GM18858 (cell line): ENCODE results near the gene HRCT1.
"Not testable (repeated sequence)": the region's sequence is repeated elsewhere in the genome, so short reads cannot be mapped to it uniquely, and the experiment has no call there.

Experiments used
- ATAC-seq: cut with Tn5 transposase; IDR thresholded peaks from one replicate; pipeline ENCODE4 v1.9.1; 2021; ENCODE audit not compliant: unreplicated experiment

Gene HRCT1

GRCh38 chr9:35917261-35917660 lies 11.3 kb downstream of the HRCT1 start:
- ATAC-seq = no peak

GRCh38 chr9:35918780-35919179 lies 12.8 kb downstream of the HRCT1 start:
- ATAC-seq = no peak

DNA sequence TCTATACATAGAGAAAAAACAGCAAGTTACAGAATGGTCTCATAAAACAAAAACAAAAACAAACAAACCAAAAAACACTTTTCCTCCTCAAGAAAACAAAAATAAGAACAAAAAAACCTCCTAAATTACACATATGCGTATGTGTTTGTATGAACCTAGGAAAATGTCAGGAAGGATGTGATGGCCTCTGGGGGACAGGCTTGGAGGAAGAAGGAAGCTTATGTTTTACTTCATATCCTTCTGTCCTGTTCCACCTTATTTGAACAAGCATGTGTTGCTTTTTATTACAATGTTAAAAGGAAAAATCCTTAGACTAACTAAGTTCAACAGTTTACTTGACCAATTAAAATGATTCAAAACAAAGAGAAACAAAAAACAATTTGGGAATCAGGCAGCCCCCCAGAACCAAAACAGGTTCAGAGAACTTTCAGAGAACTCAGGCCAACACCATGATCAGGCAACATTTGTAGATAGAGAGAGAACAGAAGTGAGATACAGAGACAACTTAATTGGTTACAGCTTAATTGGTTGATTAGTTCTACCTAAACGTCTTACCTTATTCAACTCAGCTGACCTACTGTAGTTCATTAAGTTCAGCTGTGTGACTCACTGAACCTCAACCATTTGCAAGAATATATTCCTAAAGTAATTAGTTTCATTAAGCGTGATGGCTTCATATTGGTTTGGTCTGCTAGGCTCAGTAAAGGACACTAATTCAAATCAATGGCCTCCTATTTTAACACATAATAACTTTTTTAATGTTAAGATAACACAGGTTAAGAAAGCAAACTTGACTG lies 13.4 kb downstream of the HRCT1 start:
- no peak for ATAC-seq

- ATAC-seq = no peak
These were observed 14.1 kb downstream of the HRCT1 start for GRCh38 chr9:35920051-35920620.

GRCh38 chr9:35923598-35923926 lies 17.6 kb downstream of the HRCT1 start:
- ATAC-seq = no peak

DNA sequence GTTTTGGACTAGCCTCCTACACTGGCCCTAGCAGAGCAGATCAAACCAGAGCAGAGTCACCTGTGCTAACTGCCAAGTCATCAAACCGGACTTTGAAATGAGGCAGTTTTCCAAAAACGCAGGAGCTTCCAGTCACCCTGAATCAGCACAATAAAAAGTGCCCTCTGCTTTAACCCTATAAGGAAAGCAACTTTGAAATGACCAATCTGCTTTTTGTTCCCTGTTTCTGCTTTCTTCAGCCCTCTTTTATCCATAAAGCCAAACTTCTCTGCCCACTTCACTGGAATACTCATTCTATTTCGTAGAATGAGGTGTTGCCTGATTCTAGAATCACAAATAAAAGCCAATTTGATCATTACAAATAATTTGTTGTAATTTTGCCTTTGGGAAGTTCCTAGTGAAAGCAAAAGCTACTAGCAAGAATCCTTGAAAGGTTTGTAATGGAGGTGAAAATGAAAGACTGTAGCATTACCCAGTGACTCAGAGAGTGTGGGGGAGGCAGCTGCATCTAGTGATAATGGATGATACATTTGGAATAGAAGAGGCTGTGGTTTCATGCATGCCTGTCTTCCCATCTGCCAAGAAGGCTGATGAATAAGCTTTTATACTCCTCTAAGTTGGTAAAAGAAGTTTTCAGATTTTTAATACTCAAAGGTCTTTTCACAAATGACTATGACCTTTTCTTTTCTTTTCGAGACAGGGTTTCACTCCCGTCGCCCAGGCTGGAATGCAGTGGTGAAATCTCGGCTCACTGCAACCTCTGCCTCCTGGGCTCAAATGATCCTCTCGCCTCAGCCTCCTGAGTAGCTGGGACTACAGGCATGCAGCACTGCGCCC lies 18.1 kb downstream of the HRCT1 start:
- ATAC-seq = no peak

DNA sequence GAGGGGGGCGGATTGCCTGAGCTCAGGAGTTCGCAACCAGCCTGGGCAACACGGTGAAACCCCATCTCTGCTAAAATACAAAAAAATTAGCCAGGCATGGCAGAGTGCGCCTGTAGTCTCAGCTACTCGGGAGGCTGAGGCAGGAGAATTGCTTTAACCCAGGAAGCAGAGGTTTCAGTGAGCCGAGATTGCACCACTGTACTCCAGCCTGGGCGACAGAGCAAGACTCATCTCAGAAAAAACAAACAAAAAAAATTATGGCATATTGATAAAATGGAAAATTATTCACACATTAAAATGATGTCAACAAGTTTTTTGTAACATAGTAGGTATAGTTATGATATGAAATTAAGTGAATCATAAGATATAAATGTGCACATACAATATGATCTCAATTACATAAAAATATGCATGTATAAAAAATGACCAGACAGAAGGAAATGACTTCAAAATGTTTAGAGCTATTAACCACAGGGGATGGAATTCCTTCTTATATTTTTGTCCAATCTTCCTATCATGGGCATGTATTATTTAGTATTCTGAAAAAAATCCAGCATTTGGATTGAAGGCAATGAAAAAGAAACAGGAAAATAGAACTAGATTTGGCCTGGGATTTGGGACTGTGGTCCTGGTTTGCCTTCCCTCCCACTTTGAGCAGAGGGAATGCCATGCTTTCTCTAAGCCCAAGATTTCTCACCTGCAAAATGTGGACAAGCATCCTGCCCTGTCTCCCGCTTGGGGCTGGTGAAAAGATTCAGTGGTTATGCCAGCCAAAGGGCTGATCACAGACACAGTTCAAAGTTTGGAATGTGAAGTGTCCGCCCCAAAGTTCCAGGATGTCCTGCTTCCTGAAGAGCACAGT lies 22.8 kb downstream of the HRCT1 start:
- ATAC-seq = no peak

- ATAC-seq = no peak
These were observed 23.4 kb downstream of the HRCT1 start for GRCh38 chr9:35929453-35929718.

DNA sequence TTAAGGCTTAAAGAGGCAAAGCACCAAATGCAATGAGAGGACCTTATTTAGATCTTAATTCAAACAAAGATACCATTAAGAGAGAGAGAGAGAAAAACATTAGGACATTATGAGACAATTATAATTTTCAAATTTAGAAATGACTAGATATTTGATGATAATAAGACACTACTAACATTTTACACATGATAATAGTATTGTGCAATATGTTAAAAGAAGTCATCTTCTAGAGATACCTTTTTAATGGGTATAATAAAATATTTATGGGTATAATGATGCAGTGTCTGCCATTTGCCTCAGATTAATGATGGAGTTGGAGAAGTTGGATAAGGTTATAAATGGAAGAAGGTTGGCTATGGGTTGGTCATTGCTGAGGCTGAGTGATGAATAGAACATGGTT lies 24.5 kb downstream of the HRCT1 start:
- no peak for ATAC-seq

- ATAC-seq = no peak
These were observed 25.0 kb downstream of the HRCT1 start for GRCh38 chr9:35930989-35931388.

DNA sequence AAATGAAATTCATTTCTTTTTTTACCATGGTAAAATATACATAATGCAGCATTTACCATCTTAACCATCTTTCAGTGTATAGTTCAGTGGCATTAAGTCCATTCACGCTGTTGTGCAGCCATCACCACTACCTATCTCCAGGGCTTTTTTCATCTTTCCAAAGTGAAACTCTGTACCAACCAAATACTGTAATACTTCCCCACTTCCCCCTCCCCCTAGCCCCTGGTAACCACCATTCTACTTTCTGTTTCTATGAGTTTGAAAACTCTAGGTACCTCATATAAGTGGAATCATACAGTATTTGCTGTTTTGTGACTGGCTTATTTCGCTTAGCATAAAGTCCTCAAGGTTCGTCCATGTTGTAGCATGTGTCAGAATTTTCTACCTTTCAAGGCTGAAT lies 26.7 kb downstream of the HRCT1 start:
- no peak for ATAC-seq

GRCh38 chr9:35933550-35934067 lies 27.6 kb downstream of the HRCT1 start:
- ATAC-seq = no peak

- ATAC-seq = not testable (repeated sequence)
These were observed 28.1 kb downstream of the HRCT1 start for GRCh38 chr9:35934069-35934468.

DNA sequence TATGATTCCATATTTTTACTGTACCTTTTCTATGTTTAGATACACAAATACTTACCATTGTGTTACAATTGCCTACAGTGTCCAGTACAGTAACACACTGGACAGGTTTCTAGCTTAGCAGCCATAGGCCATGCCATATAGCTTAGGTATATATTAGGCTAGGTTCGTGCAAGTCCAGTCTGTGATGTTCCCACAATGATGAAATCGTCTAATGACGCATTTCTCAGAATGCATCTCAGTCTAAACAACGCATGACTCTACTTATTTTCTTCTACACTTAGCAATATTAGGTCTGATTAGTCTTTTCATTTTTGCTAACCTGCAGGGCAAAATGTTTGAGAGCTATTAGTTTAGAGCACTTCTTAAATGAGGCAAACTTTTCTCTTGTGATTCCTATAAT lies 29.3 kb downstream of the HRCT1 start:
- ATAC-seq = no peak

GRCh38 chr9:35935755-35936509 lies 29.9 kb downstream of the HRCT1 start:
- no peak for ATAC-seq

DNA sequence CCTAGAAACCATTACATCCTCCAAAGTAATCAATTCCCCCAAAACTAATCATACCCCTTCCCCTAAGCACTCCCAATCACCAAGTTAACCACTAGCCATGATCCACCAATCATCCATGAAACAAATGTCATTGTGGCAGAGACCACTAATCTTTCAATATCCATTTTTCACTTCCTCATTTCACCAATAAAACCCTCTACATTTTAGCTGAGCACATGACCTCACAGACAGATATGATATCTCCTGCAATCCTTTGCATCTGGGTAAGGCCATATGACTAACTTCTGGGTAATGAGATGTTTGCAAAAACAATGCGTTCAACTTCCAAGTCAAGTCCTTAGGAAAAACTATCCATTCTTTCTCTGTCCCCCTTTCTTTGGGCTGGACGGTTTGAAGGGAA lies 31.2 kb downstream of the HRCT1 start:
- ATAC-seq = no peak

DNA sequence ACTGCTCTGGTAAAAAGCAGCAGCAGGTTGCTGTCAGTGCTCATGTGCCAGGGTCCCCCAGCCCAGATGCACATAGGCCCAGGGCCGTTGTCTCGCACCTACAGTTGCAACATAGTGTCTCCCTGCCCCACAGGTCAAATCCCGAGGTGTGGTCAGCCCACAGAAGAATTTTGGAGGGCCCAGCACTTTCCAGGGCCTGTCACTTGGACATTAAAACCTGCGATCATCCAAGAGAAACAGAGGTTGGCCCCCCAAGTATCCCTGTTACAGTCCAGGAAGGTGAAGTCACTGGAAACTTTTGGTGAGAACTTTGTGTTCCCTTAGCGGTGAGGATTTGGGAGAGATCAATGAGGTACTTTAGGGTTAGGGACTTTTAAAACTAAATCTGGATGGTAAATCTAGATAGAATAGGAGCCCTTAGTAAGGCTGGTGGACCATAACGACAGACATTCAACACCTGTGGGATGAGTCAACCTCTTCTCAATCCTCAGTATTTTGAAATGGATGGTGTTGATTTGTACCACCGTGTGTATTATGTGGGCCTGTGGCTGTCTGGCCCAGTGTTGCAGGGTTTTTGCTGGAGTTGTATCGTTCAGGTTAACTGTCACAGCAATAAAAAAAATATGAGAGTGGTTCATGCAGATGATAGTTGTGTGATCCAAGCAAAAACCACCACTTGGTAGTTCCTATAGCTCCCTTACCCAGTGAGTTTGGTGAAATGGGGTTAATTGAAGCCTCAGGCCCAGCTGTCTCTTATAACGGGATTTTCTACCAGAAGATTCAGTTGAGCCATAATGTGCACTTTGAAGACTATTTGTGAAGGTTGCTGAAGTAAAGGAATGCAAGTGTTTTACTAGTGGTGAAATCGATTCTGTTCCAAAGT lies 32.7 kb downstream of the HRCT1 start:
- ATAC-seq = no peak

DNA sequence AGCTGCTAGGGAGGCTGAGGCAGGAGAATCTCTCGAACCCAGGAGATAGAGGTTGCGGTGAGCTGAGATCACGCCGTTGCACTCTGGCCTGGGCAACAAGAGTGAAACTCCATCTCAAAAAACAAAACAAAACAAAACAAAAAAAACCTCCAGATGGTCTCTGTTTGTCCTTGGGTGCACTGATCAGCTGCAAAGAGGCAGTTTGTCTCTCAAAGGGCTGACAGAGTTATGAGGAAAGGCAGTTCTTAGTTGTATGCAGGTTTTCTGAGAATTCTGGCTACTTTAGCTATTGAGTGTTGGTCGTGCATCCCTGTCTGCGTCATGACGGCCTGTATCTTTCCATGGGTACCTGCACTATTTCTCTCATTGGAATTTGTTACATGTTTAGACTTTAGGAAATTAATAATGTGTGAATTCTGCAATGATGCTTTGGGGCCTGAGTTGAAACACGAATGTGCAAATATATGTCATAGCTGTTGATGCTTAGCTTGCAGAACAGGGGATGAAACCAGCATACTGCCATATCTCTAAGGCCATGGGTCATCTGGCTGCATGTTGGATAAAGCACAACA lies 33.8 kb downstream of the HRCT1 start:
- ATAC-seq = no peak
